NCI-H1092 treated with DMSO at 0.1 percent for 48 hours (cell line): Measurements from ENCODE around the gene CIZ1.

ENCODE experiments used
- DNase-seq: peaks from one replicate; lab custom pipeline; 2025; lab: John Stamatoyannopoulos, UW

Gene CIZ1

GRCh38 chr9:128124873-128125579, 66.3 kb downstream of the CIZ1 start:
- DNase-seq: peak; percentile 13

- no peak for DNase-seq
These were observed 66.9 kb downstream of the CIZ1 start for GRCh38 chr9:128124451-128124850.

- no peak for DNase-seq
These were observed 67.8 kb downstream of the CIZ1 start for GRCh38 chr9:128123451-128124080.

- no peak for DNase-seq
These were observed 68.6 kb downstream of the CIZ1 start for GRCh38 chr9:128122809-128123175.

GRCh38 chr9:128121924-128122808, 69.2 kb downstream of the CIZ1 start:
- no peak for DNase-seq

- DNase-seq: no peak
These were observed 69.9 kb downstream of the CIZ1 start for GRCh38 chr9:128121466-128121810.

GRCh38 chr9:128120741-128121465, 70.5 kb downstream of the CIZ1 start:
- no peak for DNase-seq

GRCh38 chr9:128120061-128120740, 71.2 kb downstream of the CIZ1 start:
- DNase-seq: no peak

- no peak for DNase-seq
These were observed 72.3 kb downstream of the CIZ1 start for GRCh38 chr9:128118971-128119665.

- no peak for DNase-seq
These were observed 72.9 kb downstream of the CIZ1 start for GRCh38 chr9:128118472-128118857.

GRCh38 chr9:128117613-128118471, 73.5 kb downstream of the CIZ1 start:
- DNase-seq: peak; percentile 87

GRCh38 chr9:128116104-128117083, 75.0 kb downstream of the CIZ1 start:
- no peak for DNase-seq
